NCI-H1417 treated with DMSO at 0.1 percent for 48 hours (cell line): ENCODE results near the gene BAHCC1.

Experiments used
- DNase-seq: peaks from one replicate; lab custom pipeline; 2025; lab: John Stamatoyannopoulos, UW

Gene BAHCC1

DNA sequence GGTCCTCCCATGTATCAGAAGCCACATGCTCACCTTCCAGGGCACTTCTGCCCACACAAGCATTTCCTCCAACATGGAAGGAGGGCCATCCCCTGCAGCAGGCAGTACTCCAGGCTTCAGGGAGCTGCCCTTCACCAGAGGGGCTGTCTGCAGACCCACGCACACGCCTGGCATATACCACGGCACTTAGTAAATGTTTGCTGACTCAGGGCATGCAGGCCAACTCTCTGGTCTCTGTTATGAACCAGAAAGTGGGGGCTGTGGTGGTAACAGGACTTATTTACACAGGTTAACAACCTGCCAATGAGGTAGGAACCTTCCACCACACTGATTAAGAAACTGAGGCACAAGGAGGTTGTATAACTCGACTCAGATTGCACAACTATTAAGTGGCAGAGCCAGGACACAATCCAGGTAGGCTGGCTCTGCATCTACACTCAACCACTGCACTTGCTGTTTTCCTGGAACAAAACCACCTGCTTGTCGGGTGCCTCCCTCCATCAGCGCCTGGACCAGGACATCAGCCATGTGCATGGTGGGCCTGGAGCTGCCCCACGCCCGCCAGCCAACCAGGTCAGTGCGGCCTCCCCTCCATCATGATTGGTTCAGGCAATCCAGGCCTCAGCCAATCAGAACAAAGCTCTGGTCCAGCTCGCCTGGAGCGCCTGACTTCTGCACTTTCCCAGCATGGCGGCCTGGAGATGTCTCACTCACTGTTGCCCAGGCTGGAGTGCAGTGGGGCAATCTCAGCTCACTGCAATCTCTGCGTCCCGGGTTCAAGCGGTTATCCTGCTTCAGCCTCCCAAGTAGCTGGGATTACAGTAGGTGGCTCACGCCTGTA is 98.2 kb downstream of the BAHCC1 start:
- no peak for DNase-seq

DNA sequence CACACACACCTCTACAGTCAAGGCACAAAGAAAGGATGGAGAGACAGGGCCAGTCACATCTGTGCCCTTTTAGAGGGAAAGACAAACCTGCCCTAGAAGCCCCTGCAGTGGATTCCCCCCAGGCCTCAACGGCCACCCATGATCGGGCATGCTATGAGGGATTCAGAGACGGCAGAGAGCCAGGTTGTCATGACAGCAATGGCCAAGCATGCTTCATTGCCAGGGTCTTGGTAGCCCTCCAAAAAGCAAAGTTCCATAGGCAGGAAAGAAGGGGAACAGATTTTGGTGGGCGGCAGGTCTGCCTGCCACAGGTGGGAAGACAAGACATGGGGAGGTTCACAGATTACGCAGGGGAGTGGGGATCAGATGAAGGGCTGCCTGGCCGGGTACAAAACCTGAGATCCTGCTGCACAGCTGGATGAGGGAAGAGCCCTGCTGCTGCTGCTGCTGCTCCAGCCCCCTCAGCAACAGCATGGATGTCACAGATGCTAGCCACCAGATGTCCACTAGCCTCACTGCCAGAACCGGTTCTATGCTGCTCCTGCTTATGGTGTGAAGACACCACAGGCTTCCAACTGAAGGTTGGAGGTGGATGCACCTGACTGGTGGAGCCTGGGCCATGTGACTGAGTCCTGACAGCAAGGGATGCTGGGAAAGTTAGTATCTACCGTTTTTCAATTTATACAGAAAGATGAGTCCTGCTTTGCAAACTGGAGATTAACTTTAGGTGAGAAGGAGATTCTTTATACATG is 99.5 kb downstream of the BAHCC1 start:
- no peak for DNase-seq

DNA sequence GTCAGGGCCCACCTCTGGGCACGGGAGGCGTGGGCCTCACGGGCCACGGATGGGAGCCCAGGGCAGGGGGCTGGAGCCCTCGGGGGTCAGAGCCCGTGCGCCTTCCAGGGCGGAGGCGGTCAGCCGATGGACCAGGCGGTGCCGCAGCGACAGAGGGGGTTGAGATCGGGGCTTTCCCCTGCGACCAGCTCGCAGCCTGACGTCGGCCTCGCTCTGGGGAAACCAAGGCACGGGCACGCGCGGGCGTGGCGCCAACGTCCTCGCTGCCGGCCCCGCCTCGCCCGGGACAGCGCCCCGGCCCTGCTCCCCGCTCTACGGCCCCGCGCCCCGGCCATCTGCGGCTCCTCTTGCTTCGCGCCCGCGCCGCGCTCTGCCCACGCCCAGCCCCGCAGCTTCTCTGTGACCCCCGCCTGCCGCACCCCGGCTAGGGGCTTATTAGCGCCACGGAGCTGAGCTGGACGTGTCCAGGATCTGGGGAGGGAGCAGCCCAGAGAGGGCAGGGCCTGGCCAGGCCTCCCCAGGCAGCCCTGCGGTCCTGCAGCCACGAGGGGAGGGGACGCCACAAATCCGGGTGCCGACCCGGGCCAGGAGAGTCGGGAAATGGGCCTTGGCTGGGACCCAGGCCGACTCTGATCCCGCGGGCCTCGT is 103.8 kb downstream of the BAHCC1 start:
- DNase-seq, result no peak

DNA sequence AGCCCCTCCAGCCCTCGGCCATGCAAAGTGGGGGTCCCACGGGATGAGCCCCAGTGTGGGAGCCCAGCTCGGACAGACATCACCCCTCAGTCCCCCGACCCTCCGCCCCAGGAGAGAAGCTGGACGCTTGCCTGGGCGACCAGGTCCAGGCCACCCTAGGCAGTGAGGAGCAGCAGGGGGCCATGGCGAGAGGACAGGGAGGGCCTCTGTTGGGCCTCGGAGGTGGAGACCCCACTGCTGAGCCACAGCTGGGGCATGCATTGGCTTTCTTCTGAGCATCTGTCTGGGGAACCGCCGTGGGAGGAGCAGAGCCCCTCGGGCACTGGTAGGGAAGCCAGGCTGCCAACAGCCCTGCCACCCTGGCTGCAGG is 104.3 kb downstream of the BAHCC1 start:
- DNase-seq, result no peak

DNA sequence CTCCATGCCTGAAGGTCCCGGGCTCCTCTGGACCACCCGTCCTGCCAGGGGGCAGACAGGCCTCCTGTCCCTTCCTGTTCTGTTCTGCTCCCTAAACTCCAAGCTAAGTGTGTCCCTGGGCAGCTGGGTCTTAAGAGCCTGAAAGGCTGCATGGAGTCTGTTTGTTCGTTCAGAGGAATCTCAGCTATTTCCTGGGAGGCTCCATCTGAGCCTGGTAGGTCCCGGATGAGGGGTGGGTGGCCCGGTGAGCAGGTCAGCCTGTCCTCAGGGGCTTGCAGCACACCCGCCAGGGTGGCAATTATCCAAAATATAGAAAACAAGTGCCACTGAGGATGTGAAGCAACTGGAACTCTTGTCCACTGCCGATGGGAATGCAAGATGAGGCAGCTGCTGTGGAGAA is 104.8 kb downstream of the BAHCC1 start:
- DNase-seq, result no peak

DNA sequence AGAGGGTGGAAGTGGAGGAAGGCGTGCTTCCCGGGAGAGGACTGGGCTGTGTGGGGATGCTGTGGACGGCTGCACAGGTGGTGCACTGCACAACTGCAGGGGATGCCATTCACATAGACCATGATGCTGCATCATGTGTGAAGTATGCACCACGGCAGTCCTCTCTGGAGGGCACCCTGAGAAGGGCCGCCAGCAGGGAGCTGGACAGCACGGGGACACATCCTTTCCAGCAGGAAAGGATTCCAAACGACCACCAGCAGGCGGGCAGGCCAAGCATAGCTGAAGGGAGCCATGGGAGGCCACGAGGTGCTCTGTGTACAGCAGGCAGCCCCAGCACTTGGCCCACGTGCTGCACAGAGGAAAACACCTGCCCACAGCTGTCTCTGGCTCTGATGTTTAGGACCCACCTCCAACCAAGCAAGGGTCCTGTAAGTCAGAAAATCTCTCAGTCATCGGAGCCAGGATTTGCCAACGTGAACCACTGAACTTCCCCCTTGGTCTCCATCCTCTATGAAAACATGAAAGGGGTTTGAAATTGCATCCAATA is 107.3 kb downstream of the BAHCC1 start:
- DNase-seq, result no peak

DNA sequence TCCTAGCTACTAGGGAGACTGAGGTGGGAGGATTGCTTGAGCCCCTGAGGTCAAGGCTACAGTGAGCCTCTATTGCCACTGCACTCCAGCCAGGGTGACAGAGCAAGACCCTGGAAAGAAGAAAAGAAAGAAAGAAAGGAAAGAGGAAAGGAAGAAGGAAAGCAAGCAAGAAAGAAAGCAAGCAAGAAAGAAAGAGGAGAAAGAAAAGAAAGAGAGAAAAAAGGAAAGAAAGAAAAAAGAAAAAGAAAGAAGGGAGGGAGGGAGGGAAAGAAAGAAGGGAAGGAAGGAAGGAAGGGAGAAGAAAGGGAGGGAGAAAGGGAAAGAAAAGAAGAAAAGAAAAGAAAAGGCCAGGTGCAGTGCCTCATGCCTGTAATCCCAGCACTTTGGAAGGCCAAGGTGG is 108.4 kb downstream of the BAHCC1 start:
- DNase-seq, result no peak

DNA sequence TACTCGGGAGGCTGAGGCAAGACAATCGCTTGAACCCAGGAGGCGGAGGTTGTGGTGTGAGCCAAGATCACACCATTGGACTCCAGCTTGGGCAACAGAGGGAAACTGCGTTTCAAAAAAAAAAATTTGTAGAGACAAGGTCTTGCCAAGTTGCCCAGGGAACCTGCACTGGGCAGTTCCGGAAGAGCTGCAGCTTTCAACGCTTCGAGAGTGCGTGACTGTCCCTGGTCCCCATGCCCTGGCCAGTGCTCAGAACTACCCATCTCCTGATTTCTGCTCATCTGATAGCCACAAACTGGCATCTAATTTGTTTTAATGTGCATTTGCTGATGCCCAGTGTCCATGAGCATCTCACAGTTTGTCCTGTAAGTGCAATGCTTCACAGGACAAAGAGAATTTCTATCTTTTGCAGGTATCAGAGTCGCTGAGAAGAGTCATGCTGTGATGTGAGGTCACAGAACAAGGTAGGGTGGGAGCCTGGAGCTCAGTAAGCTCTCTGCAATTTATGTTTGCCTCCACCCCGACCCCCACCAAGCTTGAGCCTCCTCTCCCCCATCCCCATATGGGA is 113.5 kb downstream of the BAHCC1 start:
- no peak for DNase-seq

DNA sequence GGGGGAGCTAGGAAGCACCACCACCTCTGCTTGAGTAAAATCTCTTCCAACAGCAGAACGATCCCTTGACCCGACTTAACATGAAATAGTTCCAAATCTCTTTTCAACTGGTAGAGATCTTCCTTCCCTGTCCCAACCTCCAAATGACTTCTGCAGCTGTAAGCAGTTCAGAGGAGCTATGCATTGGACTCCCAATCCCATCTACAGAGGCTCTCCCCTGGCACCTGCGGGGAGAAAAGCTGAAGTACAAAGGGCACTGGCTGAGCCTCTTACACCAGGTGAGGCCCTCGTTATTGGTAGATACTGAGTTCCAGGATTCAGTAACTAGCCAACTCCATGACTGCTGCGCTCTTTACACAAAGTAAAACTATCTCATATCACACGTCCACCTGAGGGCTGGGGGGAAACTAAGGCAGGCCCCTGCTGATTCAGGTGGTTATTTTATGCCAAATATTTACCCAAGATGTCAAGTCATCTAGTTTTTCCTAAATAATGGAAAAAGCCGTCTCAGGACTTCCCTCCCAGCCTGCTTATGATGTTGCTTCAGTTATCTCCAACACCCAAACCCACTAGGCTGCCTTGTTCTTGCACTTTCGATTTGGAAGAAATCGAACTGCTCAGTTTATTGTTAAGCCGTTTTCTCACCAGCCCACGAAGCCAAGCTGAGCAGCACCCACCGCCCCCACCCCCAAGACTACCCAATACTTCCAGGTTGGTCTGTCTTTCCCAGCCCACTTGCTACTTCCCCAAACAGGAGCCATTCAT is 114.1 kb downstream of the BAHCC1 start:
- DNase-seq, result no peak

DNA sequence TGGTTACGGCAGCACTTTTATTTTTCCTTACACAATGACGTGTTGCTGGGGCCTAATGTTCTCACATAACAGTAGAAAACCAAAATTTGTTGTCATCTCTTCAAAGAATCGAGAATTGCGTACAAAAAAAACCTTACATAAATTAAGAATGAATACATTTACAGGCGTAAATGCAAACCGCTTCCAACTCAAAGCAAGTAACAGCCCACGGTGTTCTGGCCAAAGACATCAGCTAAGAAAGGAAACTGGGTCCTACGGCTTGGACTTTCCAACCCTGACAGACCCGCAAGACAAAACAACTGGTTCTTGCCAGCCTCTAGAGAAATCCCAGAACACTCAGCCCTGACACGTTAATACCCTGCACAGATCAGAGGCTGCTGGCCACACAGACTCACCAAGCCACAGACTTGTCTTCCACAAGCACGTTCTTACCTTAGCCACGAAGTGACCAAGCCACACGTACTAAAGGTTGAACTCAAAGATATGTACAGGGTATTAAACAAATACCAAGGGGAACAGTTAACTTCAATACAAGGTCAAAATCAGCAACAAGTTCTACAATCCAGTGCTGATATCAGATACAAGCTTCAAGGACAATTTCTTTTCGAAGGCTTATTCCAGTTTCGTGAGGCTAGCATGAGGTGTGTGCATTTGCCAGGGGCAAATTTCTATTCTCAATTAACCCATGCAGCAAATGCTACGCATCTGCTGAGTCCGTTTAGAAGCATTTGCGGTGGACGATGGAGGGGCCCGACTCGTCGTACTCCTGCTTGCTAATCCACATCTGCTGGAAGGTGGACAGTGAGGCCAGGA is 114.9 kb downstream of the BAHCC1 start:
- no peak for DNase-seq

DNA sequence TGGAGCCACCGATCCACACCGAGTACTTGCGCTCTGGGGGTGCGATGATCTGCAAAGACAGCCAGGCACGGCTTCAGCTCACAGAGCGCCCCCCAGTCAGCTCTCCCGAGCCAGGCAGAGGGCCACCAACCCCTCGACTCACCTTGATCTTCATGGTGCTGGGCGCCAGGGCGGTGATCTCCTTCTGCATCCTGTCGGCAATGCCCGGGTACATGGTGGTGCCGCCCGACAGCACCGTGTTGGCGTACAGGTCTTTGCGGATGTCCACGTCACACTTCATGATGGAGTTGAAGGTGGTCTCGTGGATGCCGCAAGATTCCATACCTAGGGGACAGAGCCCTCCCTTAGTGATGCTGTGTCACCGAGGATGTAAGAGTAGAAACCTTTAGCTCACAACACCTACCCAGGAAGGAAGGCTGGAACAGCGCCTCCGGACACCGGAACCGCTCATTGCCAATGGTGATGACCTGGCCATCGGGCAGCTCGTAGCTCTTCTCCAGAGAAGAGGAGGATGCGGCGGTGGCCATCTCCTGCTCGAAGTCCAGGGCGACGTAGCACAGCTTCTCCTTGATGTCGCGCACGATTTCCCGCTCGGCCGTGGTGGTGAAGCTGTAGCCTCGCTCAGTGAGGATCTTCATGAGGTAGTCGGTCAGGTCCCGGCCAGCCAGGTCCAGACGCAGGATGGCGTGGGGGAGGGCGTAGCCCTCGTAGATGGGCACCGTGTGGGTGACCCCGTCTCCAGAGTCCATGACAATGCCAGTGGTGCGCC is 115.7 kb downstream of the BAHCC1 start:
- DNase-seq, result no peak

DNA sequence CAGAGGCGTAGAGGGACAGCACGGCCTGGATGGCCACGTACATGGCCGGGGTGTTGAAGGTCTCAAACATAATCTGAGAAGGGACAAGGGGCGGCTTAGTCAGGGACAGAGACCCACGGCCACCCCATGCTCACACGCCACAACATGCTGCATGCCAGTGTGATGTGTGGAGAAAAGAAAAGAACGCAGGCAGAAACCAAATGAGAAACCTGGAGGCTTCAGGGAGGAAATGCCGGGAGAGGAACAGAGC is 116.2 kb downstream of the BAHCC1 start:
- DNase-seq, result no peak

DNA sequence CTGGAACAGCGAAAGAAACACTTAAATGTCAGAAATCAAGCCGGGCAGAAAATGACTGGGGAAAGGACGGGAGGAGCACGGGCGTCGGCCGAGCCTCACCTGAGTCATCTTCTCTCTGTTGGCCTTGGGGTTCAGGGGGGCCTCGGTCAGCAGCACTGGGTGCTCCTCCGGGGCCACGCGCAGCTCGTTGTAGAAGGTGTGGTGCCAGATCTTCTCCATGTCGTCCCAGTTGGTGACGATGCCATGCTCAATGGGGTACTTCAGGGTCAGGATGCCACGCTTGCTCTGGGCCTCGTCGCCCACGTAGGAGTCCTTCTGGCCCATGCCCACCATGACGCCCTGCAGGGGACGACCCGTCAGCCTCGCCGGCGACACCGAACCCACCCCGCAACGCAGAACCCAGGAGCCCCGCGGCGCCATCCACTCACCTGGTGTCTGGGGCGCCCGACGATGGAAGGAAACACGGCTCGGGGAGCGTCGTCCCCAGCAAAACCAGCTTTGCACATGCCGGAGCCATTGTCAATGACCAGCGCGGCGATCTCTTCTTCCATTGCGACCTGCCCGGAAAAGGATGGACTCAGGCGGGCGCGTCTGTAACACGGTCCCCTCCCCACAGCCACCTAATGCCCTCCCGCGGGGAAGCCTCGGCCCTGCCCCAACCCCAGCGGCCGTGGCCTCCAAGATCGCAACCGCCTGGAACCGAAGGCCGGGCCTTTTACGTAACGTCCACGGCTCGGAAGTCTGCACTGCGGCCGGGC is 116.7 kb downstream of the BAHCC1 start:
- DNase-seq, result no peak

DNA sequence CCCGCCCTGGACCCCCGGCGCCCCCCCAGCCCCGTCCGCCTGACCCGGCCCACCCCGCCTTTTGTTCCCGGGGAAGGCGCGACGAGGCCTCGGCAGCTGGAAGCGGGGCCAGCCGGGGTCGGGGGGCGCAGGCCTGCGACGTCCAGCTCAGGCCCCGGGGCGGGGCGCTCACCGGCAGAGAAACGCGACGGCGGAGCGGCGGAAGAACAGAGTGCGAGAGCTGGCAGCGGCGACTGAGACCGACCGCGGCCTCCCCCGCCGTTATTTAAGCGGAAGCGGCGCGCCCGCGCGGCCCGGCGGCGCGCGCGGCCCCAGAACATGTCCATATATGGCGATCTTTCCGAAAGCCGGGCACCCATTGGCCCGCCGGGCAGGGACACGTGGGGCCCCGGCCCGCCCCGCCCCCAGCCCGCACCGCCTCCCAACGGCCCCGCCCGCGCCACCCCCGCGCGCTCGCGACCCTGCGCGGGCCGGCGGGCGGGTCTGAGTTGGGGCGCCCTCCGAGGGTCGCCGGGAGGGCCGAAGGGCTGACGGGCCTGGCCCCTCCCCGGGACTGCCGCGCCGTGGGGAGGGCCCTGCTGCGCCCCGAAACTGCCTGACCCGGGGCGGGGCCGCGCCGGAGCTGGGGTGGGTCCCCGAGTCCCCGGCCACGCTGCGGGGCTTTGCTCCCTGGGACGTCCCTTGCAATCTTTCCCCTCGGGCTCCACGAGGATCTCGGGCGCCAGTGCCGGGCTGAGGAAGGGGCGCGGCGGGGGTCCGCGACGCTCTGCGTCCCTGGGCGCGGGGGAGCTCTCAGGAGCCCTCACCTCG is 117.5 kb downstream of the BAHCC1 start, which contains the start of gene ACTG1:
Gene ACTG1 (minus strand): TSS at position 238 of the 810 bp plus-strand sequence. CDS start 445 bp downstream, outside the sequence.
- DNase-seq, result peak; percentile 82

DNA sequence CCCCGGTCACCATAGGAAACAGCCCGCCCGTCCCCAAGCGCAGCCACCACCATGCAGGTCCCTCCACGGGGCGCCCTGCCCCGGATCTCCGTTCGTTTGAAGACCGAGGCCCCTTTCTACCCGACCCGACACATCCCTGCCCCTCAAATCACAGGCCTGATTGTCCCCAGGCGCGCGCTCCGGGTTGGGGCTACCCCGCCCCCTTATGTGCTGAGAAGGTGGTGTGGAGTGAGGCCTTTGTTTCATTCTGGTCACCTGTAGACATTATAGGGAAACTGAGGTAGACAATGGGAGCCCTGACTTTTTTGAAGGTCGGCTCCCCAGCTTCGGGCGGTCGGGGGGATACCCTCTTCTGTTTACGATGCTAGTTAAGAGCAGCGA is 118.1 kb downstream of the BAHCC1 start:
- peak; percentile 29 for DNase-seq

DNA sequence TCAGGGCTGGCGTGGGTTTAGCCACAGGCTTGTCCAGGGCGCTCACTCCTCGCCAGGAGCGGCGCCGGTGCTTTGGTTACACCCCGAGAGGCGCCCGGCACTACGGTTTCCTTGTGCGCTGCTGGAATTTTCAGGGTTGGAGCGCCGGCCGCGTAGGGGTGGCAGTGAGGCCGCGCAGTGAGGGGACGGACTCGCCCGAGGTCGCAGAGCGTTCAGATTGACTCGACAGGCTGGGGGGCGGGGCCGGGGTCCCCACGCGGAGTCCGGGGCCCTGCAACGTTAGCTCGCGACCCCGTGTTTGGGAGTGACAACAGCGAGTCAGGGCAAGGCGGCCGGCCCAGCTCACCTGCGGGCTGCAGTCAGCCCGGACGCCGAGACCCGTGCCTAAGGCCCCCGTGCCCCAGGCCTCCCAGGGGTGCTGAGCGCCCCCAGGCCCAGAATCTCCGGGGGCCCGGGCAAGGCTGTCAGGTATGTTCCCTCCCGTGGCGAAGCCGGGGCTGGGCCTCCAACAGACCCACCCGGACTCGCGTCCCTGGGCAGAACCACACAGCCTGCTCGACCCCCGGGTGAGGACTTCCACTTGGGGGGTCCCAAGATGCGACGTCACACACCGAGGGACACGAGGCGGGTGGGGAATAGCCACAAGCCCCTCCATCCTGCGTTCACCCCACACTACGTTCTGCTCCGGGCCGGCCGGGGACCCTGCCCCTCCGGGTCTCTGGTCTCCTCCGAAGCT is 118.7 kb downstream of the BAHCC1 start:
- DNase-seq, result no peak

DNA sequence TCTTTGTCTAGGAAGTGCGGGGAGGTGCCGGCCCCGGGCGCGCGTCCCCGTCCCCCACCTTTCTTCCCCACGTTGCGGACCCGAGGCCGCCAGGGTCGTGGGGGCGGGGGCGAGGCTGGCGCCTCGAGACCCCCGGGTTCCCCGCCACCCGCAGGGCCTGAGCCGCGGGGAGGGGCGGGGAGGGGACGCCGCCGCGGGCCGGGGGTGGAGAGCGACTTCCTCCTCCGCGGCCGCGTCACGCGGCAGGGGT is 119.2 kb downstream of the BAHCC1 start:
- no peak for DNase-seq
